ENCODE measurements around the gene EREG.

EREG gene

DNA sequence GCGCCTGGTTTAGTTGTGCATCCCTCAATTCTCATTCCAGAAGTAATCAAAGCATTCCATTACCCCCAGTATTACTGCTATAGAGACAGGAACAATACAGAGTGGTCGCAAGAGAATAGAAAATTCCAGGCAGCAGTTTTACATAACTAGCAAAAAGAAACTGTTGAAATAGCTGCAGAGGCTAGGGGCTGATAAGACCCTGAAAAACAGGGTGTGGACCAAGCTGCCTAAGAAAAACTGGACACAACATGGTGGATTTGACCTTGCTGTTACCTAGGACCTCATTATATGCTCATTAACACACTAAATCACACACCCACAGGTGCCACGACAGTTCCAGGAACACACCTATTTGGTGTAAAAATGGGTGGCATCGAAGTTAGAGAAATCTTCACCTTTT lies 41.3 kb upstream of the EREG start:
- no peak overlapping the region for H2BK5ac ChIP-seq (ENCODE audit: low read depth, low read length, poor library complexity)
- no peak overlapping the region for H3K4me3 ChIP-seq (ENCODE audit: low read depth, low read length)
- H3K27me3 ChIP-seq (ENCODE audit: insufficient read depth, low read length), result no peaks in the 10 kb centered on the region
- H3K4ac ChIP-seq (ENCODE audit: low read depth, low read length), result no peak overlapping the region
- no peak overlapping the region for H2BK12ac ChIP-seq (ENCODE audit: low read length)
- H3K9me3 ChIP-seq (ENCODE audit: insufficient read depth, low read depth, low read length), result no peaks in the 10 kb centered on the region
- no peaks in the 10 kb centered on the region for H3K79me2 ChIP-seq (ENCODE audit: control insufficient read depth, insufficient read depth, low read length, poor library complexity)
- H3K14ac ChIP-seq (ENCODE audit: low read length), result no peak overlapping the region
- no peak overlapping the region for H3K27ac ChIP-seq (ENCODE audit: low read depth, low read length)
- no peak overlapping the region for H4K12ac ChIP-seq (ENCODE audit: low read depth, low read length)
- H4K91ac ChIP-seq (ENCODE audit: low read depth, low read length), result no peak overlapping the region
- no peak overlapping the region for H4K8ac ChIP-seq (ENCODE audit: low read depth, low read length)
- no peak overlapping the region for H3K4me2 ChIP-seq (ENCODE audit: low read length)
- H3K79me1 ChIP-seq (ENCODE audit: low read length), result no peaks in the 10 kb centered on the region
- WGBS (ENCODE audit: extremely low coverage, insufficient coverage, insufficient read length), result no CpG with 5 or more reads among the region's 4 CpGs
- DNase-seq, result no peak
- H3K4me1 ChIP-seq (ENCODE audit: control insufficient read depth in 1 of 2, insufficient read depth in 2 of 2, low read length in 2 of 2), result peaks cover 3 to 4% of the 10 kb centered on the region in 2 experiments
- no peak overlapping the region for H3K18ac ChIP-seq (ENCODE audit: low read length)
- no peak overlapping the region for H2BK120ac ChIP-seq (ENCODE audit: insufficient read depth, low read length, poor library complexity)
- H3K36me3 ChIP-seq (ENCODE audit: control insufficient read depth in 1 of 2, insufficient read depth in 2 of 2, low read length in 2 of 2), result no peaks in the 10 kb centered on the region
- H3K23ac ChIP-seq (ENCODE audit: low read length), result no peak overlapping the region
- H3K9ac ChIP-seq (ENCODE audit: low read length), result no peak overlapping the region
- no peak overlapping the region for H2AFZ ChIP-seq (ENCODE audit: insufficient read depth, low read length, poor library complexity)
- no peak overlapping the region for H2AK5ac ChIP-seq (ENCODE audit: low read length)

DNA sequence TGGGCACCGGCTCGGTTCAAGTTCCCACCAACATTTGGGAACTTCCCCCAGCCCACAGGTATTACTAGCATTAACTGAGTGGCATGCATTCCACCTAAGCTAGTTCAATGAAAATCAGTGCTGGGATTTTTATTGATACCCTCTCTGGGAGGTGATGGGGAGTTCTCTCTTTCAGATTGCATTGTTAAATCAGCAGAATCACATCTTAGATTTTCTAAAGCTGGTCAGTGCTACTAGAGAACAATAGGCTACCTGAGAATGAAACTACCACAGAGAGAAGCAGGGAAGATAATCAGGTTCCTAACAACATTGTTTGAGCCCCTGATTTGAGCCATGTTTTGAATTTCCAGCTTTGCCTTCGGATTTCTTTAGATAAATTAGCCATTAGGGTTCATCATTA lies 40.7 kb upstream of the EREG start:
- no CpG with 5 or more reads among the region's 3 CpGs for WGBS (ENCODE audit: extremely low coverage, insufficient coverage, insufficient read length)
- no peak overlapping the region for H3K27ac ChIP-seq (ENCODE audit: low read depth, low read length)
- H2BK12ac ChIP-seq (ENCODE audit: low read length), result no peak overlapping the region
- H3K14ac ChIP-seq (ENCODE audit: low read length), result no peak overlapping the region
- no peak overlapping the region for H4K8ac ChIP-seq (ENCODE audit: low read depth, low read length)
- no peak overlapping the region for H4K91ac ChIP-seq (ENCODE audit: low read depth, low read length)
- H3K36me3 ChIP-seq (ENCODE audit: control insufficient read depth in 1 of 2, insufficient read depth in 2 of 2, low read length in 2 of 2), result no peaks in the 10 kb centered on the region
- no peak overlapping the region for H4K12ac ChIP-seq (ENCODE audit: low read depth, low read length)
- no peak overlapping the region for H3K4me3 ChIP-seq (ENCODE audit: low read depth, low read length)
- DNase-seq, result no peak
- H3K9ac ChIP-seq (ENCODE audit: low read length), result no peak overlapping the region
- no peak overlapping the region for H3K18ac ChIP-seq (ENCODE audit: low read length)
- no peaks in the 10 kb centered on the region for H3K79me2 ChIP-seq (ENCODE audit: control insufficient read depth, insufficient read depth, low read length, poor library complexity)
- H2AK5ac ChIP-seq (ENCODE audit: low read length), result no peak overlapping the region
- H3K4ac ChIP-seq (ENCODE audit: low read depth, low read length), result no peak overlapping the region
- H2AFZ ChIP-seq (ENCODE audit: insufficient read depth, low read length, poor library complexity), result no peak overlapping the region
- no peak overlapping the region for H3K4me2 ChIP-seq (ENCODE audit: low read length)
- H2BK120ac ChIP-seq (ENCODE audit: insufficient read depth, low read length, poor library complexity), result no peak overlapping the region
- no peaks in the 10 kb centered on the region for H3K79me1 ChIP-seq (ENCODE audit: low read length)
- H2BK5ac ChIP-seq (ENCODE audit: low read depth, low read length, poor library complexity), result no peak overlapping the region
- no peak overlapping the region for H3K23ac ChIP-seq (ENCODE audit: low read length)
- H3K27me3 ChIP-seq (ENCODE audit: insufficient read depth, low read length), result no peaks in the 10 kb centered on the region
- peaks cover 3 to 4% of the 10 kb centered on the region in 2 experiments for H3K4me1 ChIP-seq (ENCODE audit: control insufficient read depth in 1 of 2, insufficient read depth in 2 of 2, low read length in 2 of 2)
- H3K9me3 ChIP-seq (ENCODE audit: insufficient read depth, low read depth, low read length), result no peaks in the 10 kb centered on the region

DNA sequence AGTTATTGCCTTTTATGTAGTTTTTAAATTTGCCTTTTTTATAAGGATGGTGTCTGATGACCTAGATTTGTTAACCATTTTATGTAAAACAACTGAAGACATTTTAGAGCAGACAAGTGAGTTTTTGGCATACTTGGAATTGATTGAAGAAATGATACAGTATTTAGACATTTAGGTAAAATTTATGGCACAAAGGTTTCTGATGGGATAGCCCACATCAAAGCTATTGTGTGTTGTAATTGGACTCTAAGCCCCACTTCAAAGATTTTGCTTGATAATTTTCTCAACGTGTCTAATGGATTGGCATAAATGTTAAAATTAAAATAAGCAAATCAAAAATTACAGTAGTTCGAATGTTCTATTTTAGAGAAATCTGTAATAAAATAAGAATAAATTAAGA lies 39.1 kb upstream of the EREG start:
- no peaks in the 10 kb centered on the region for H3K9me3 ChIP-seq (ENCODE audit: insufficient read depth, low read depth, low read length)
- H2BK5ac ChIP-seq (ENCODE audit: low read depth, low read length, poor library complexity), result no peak overlapping the region
- no peaks in the 10 kb centered on the region for H3K36me3 ChIP-seq (ENCODE audit: control insufficient read depth in 1 of 2, insufficient read depth in 2 of 2, low read length in 2 of 2)
- H4K8ac ChIP-seq (ENCODE audit: low read depth, low read length), result no peak overlapping the region
- H4K91ac ChIP-seq (ENCODE audit: low read depth, low read length), result no peak overlapping the region
- no peak overlapping the region for H3K27ac ChIP-seq (ENCODE audit: low read depth, low read length)
- no peak overlapping the region for H2BK120ac ChIP-seq (ENCODE audit: insufficient read depth, low read length, poor library complexity)
- no peak overlapping the region for H2AFZ ChIP-seq (ENCODE audit: insufficient read depth, low read length, poor library complexity)
- H3K79me2 ChIP-seq (ENCODE audit: control insufficient read depth, insufficient read depth, low read length, poor library complexity), result no peaks in the 10 kb centered on the region
- H2AK5ac ChIP-seq (ENCODE audit: low read length), result no peak overlapping the region
- H4K12ac ChIP-seq (ENCODE audit: low read depth, low read length), result no peak overlapping the region
- WGBS (ENCODE audit: extremely low coverage, insufficient coverage, insufficient read length), result no CpG with 5 or more reads among the region's 2 CpGs
- no peaks in the 10 kb centered on the region for H3K4me1 ChIP-seq (ENCODE audit: control insufficient read depth in 1 of 2, insufficient read depth in 2 of 2, low read length in 2 of 2)
- H3K4me2 ChIP-seq (ENCODE audit: low read length), result no peak overlapping the region
- DNase-seq, result no peak
- H3K4me3 ChIP-seq (ENCODE audit: low read depth, low read length), result no peak overlapping the region
- no peak overlapping the region for H3K4ac ChIP-seq (ENCODE audit: low read depth, low read length)
- H3K23ac ChIP-seq (ENCODE audit: low read length), result no peak overlapping the region
- no peak overlapping the region for H2BK12ac ChIP-seq (ENCODE audit: low read length)
- no peak overlapping the region for H3K9ac ChIP-seq (ENCODE audit: low read length)
- H3K79me1 ChIP-seq (ENCODE audit: low read length), result no peaks in the 10 kb centered on the region
- no peaks in the 10 kb centered on the region for H3K27me3 ChIP-seq (ENCODE audit: insufficient read depth, low read length)
- no peak overlapping the region for H3K18ac ChIP-seq (ENCODE audit: low read length)
- H3K14ac ChIP-seq (ENCODE audit: low read length), result no peak overlapping the region

DNA sequence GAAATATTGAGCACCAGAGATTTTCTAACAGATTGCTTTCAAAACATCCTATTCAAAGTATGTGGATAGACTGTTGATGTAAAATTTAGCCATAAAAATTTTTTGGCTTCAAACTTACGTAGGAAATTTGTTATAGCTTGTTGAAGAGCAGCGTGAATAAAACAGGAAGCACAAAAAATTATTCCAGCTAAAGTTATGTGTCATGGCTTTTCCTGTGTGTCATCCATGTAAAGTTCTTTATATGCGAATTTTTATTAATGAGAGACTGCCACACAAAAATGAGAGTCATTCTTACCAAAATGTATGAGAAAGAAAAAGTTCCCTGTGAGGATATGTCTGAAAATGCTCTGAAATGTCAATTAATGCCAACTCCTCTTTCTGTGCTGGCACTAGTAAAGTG lies 37.2 kb upstream of the EREG start:
- Histone ChIP-seq H3K18ac (ENCODE audit: low read length) (no peak overlapping the region), H3K9ac (ENCODE audit: low read length) (no peak overlapping the region), H4K12ac (ENCODE audit: low read depth, low read length) (no peak overlapping the region), H3K79me2 (ENCODE audit: control insufficient read depth, insufficient read depth, low read length, poor library complexity) (no peaks in the 10 kb centered on the region), H3K36me3 (ENCODE audit: control insufficient read depth in 1 of 2, insufficient read depth in 2 of 2, low read length in 2 of 2) (no peaks in the 10 kb centered on the region), H4K91ac (ENCODE audit: low read depth, low read length) (no peak overlapping the region), H3K27ac (ENCODE audit: low read depth, low read length) (no peak overlapping the region), H3K4me2 (ENCODE audit: low read length) (no peak overlapping the region), H2BK5ac (ENCODE audit: low read depth, low read length, poor library complexity) (no peak overlapping the region), H2AFZ (ENCODE audit: insufficient read depth, low read length, poor library complexity) (no peak overlapping the region), H3K23ac (ENCODE audit: low read length) (no peak overlapping the region), H2AK5ac (ENCODE audit: low read length) (no peak overlapping the region), H3K4me1 (ENCODE audit: control insufficient read depth in 1 of 2, insufficient read depth in 2 of 2, low read length in 2 of 2) (no peaks in the 10 kb centered on the region), H4K8ac (ENCODE audit: low read depth, low read length) (no peak overlapping the region), H3K79me1 (ENCODE audit: low read length) (no peaks in the 10 kb centered on the region), H3K9me3 (ENCODE audit: insufficient read depth, low read depth, low read length) (no peaks in the 10 kb centered on the region), H3K14ac (ENCODE audit: low read length) (no peak overlapping the region), H3K4me3 (ENCODE audit: low read depth, low read length) (no peak overlapping the region), H2BK120ac (ENCODE audit: insufficient read depth, low read length, poor library complexity) (no peak overlapping the region), H3K27me3 (ENCODE audit: insufficient read depth, low read length) (no peaks in the 10 kb centered on the region), H2BK12ac (ENCODE audit: low read length) (no peak overlapping the region), H3K4ac (ENCODE audit: low read depth, low read length) (no peak overlapping the region)
- no peak for DNase-seq
- WGBS (ENCODE audit: extremely low coverage, insufficient coverage, insufficient read length), result no CpG with 5 or more reads among the region's 3 CpGs

All from trophoblast cell (in vitro differentiated cells and primary cell).